GM23338 (cell line): ENCODE data around the gene KIAA1671. TPM values are rescaled to one million over a fixed set of nuclear protein-coding genes. Genes with fewer than 3 reads are reported as not detected.

Source experiments
- ATAC-seq: fragments of 200-7000 bp; cut with Tn5 transposase; 3 replicates; pipeline ENCODE4 v1.9.1; 2020
- DNase-seq: peaks from one replicate; pipeline ENCODE4 v3.0.0-alpha.2; 2015; ENCODE audit warnings: low spot score
- H2AFZ ChIP-seq: fragments of 200-600 bp; sonication (generic); 2 replicates; pipeline ENCODE4 v1.8.0; 2016; ENCODE audit warnings: antibody characterized with exemption, mild to moderate bottlenecking, moderate library complexity
- H3F3A ChIP-seq: fragments of 200-600 bp; sonication (generic); replicated peaks from 2 replicates; pipeline ENCODE4 v1.8.0; 2017; ENCODE audit warnings: antibody characterized with exemption, mixed run types, low read depth
- H3K27ac ChIP-seq: fragments of 200-600 bp; sonication (generic); 2 replicates; pipeline ENCODE4 v1.6.1; 2016; ENCODE audit warnings: low read depth
- H3K27me3 ChIP-seq: fragments of 200-600 bp; sonication (generic); 2 replicates; pipeline ENCODE4 v1.8.0; 2016; ENCODE audit warnings: mild to moderate bottlenecking, mixed run types, moderate library complexity; ENCODE audit not compliant: insufficient read depth
- H3K36me3 ChIP-seq: fragments of 200-600 bp; sonication (generic); 2 replicates; pipeline ENCODE4 v1.8.0; 2016; ENCODE audit warnings: mild to moderate bottlenecking; ENCODE audit not compliant: insufficient read depth
- H3K4me1 ChIP-seq: fragments of 200-600 bp; sonication (generic); 2 replicates; pipeline ENCODE4 v1.8.0; 2016; ENCODE audit warnings: mild to moderate bottlenecking, moderate library complexity; ENCODE audit not compliant: insufficient read depth
- H3K4me2 ChIP-seq: fragments of 200-600 bp; sonication (generic); 2 replicates; pipeline ENCODE4 v1.7.1; 2017; ENCODE audit warnings: mixed run types
- H3K4me3 ChIP-seq: fragments of 200-600 bp; sonication (generic); 2 replicates; pipeline ENCODE4 v1.6.1; 2016; ENCODE audit warnings: mixed run types
- H3K79me2 ChIP-seq: fragments of 200-600 bp; sonication (generic); replicated peaks from 2 replicates; pipeline ENCODE4 v1.8.0; 2017; ENCODE audit warnings: mild to moderate bottlenecking; ENCODE audit not compliant: insufficient read depth
- H3K9me2 ChIP-seq: fragments of 200-600 bp; sonication (generic); 2 replicates; pipeline ENCODE4 v1.8.0; 2017; ENCODE audit not compliant: insufficient read depth
- H4K20me1 ChIP-seq: fragments of 200-600 bp; sonication (generic); replicated peaks from 2 replicates; pipeline ENCODE4 v1.8.0; 2017; ENCODE audit warnings: mild to moderate bottlenecking; ENCODE audit not compliant: insufficient read depth
- H3K27ac Mint-ChIP-seq: 2 replicates; pipeline ENCODE4 v1.8.0; 2020; ENCODE audit warnings: inconsistent platforms, mild to moderate bottlenecking, moderate library complexity, mixed read lengths
- H3K27me3 Mint-ChIP-seq: 3 replicates; pipeline ENCODE4 v1.8.0; 2022; ENCODE audit warnings: low read depth, mild to moderate bottlenecking, moderate library complexity, mixed read lengths, inconsistent platforms; ENCODE audit not compliant: insufficient read depth, poor library complexity
- H3K36me3 Mint-ChIP-seq: 3 replicates; pipeline ENCODE4 v1.8.0; 2021; ENCODE audit warnings: low read depth, mild to moderate bottlenecking, inconsistent platforms, moderate library complexity, mixed read lengths
- H3K4me1 Mint-ChIP-seq: 3 replicates; pipeline ENCODE4 v1.8.0; 2020; ENCODE audit warnings: mild to moderate bottlenecking, inconsistent platforms, mixed read lengths
- H3K4me3 Mint-ChIP-seq: 3 replicates; pipeline ENCODE4 v1.8.0; 2021; ENCODE audit warnings: moderate library complexity, mild to moderate bottlenecking, inconsistent platforms, mixed read lengths
- H3K9me3 Mint-ChIP-seq: 3 replicates; pipeline ENCODE4 v1.8.0; 2020; ENCODE audit warnings: moderate library complexity, mild to moderate bottlenecking, inconsistent platforms, mixed read lengths
- CREB1 ChIP-seq: fragments of 250-450 bp; sonication (Bioruptor Pico); IDR thresholded peaks from 2 replicates; pipeline ENCODE4 v1.5.0; 2020; ENCODE audit warnings: low read depth, mild to moderate bottlenecking, moderate library complexity
- EZH2 ChIP-seq: fragments of 200-600 bp; sonication (generic); IDR thresholded peaks from one replicate; pipeline ENCODE4 v1.8.0; 2017; ENCODE audit warnings: antibody characterized with exemption, mild to moderate bottlenecking, low read depth; ENCODE audit not compliant: unreplicated experiment
- EZH2phosphoT487 ChIP-seq: fragments of 200-600 bp; sonication (generic); IDR thresholded peaks from one replicate; pipeline ENCODE4 v1.8.1; 2018; ENCODE audit warnings: antibody characterized with exemption; ENCODE audit not compliant: unreplicated experiment
- JUNB ChIP-seq: IDR thresholded peaks from one replicate; pipeline ENCODE4 v1.6.1; 2016; ENCODE audit warnings: antibody characterized with exemption; ENCODE audit not compliant: unreplicated experiment
- NANOG ChIP-seq: IDR thresholded peaks from 2 replicates; pipeline ENCODE4 v1.6.1; 2016; ENCODE audit warnings: antibody characterized with exemption, borderline replicate concordance
- POLR2AphosphoS5 ChIP-seq: IDR thresholded peaks from 2 replicates; pipeline ENCODE4 v1.6.1; 2016; ENCODE audit warnings: antibody characterized with exemption, low read depth
- ZNF114 ChIP-seq: fragments of 250-450 bp; sonication (Bioruptor Pico); IDR thresholded peaks from 2 replicates; pipeline ENCODE4 v1.5.0; 2020; ENCODE audit warnings: mild to moderate bottlenecking, moderate library complexity
- polyA plus RNA-seq: library from polyadenylated mRNA; unstranded; fragments of >200 nt; fragmentation: Nextera tagmentation; extraction: Ambion mirVana; gene quantifications from 2 replicates; pipeline ENCODE4 v1.2.1, GENCODE V29; 2016
- total RNA-seq: library from RNA; depleted of rRNA; stranded (reverse); fragments of >200 nt; shearing (Covaris generic); gene quantifications from 2 replicates; pipeline ENCODE4 v1.2.3, GENCODE V29; 2014
- TF ChIP-seq, protein P1 (sequence below): fragments of 250-450 bp; sonication (Bioruptor Pico); IDR thresholded peaks from 2 replicates; pipeline ENCODE4 v1.5.0; 2020; ENCODE audit warnings: mild to moderate bottlenecking, moderate library complexity
- TF ChIP-seq, protein P2 (sequence below): IDR thresholded peaks from 2 replicates; pipeline ENCODE4 v1.6.1; 2016; ENCODE audit warnings: antibody characterized with exemption

The KIAA1671 gene
- total and polyA plus RNA-seq, 2 experiments from 2014 or later: 6.1 to 27.2 TPM

DNA sequence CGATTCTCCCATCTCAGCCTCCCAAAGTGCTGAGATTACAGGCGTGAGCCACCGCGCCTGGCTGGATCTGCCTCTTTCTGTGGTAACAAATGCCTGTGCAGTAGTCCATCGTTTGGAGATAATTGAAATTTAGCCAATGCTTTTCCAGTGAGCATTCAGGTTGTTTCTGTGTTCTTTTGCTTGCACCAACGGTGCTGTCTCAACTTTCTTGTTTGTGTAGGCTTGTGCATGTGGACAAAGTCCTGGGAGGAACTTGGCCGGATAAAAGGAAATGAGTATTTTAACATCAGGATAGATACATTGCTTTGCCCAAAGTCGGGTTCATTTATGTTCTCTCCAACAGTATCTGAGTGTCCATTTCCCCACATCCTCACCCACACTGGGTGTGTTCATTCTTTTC, 85.7 kb downstream of the KIAA1671 start (continued):
- TF ChIP-seq, protein P1, sequence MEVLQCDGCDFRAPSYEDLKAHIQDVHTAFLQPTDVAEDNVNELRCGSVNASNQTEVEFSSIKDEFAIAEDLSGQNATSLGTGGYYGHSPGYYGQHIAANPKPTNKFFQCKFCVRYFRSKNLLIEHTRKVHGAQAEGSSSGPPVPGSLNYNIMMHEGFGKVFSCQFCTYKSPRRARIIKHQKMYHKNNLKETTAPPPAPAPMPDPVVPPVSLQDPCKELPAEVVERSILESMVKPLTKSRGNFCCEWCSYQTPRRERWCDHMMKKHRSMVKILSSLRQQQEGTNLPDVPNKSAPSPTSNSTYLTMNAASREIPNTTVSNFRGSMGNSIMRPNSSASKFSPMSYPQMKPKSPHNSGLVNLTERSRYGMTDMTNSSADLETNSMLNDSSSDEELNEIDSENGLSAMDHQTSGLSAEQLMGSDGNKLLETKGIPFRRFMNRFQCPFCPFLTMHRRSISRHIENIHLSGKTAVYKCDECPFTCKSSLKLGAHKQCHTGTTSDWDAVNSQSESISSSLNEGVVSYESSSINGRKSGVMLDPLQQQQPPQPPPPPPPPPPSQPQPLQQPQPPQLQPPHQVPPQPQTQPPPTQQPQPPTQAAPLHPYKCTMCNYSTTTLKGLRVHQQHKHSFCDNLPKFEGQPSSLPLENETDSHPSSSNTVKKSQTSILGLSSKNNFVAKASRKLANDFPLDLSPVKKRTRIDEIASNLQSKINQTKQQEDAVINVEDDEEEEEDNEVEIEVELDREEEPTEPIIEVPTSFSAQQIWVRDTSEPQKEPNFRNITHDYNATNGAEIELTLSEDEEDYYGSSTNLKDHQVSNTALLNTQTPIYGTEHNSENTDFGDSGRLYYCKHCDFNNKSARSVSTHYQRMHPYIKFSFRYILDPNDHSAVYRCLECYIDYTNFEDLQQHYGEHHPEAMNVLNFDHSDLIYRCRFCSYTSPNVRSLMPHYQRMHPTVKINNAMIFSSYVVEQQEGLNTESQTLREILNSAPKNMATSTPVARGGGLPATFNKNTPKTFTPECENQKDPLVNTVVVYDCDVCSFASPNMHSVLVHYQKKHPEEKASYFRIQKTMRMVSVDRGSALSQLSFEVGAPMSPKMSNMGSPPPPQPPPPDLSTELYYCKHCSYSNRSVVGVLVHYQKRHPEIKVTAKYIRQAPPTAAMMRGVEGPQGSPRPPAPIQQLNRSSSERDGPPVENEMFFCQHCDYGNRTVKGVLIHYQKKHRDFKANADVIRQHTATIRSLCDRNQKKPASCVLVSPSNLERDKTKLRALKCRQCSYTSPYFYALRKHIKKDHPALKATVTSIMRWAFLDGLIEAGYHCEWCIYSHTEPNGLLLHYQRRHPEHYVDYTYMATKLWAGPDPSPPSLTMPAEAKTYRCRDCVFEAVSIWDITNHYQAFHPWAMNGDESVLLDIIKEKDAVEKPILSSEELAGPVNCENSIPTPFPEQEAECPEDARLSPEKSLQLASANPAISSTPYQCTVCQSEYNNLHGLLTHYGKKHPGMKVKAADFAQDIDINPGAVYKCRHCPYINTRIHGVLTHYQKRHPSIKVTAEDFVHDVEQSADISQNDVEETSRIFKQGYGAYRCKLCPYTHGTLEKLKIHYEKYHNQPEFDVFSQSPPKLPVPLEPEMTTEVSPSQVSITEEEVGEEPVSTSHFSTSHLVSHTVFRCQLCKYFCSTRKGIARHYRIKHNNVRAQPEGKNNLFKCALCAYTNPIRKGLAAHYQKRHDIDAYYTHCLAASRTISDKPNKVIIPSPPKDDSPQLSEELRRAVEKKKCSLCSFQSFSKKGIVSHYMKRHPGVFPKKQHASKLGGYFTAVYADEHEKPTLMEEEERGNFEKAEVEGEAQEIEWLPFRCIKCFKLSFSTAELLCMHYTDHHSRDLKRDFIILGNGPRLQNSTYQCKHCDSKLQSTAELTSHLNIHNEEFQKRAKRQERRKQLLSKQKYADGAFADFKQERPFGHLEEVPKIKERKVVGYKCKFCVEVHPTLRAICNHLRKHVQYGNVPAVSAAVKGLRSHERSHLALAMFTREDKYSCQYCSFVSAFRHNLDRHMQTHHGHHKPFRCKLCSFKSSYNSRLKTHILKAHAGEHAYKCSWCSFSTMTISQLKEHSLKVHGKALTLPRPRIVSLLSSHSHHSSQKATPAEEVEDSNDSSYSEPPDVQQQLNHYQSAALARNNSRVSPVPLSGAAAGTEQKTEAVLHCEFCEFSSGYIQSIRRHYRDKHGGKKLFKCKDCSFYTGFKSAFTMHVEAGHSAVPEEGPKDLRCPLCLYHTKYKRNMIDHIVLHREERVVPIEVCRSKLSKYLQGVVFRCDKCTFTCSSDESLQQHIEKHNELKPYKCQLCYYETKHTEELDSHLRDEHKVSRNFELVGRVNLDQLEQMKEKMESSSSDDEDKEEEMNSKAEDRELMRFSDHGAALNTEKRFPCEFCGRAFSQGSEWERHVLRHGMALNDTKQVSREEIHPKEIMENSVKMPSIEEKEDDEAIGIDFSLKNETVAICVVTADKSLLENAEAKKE (CRISPR knock-in tag): no peak
- TF ChIP-seq EZH2 (no peak), NANOG (no peak), ZNF114 (no peak), CREB1 (no peak), EZH2phosphoT487 (no peak), JUNB (no peak)
- TF ChIP-seq, protein P2, sequence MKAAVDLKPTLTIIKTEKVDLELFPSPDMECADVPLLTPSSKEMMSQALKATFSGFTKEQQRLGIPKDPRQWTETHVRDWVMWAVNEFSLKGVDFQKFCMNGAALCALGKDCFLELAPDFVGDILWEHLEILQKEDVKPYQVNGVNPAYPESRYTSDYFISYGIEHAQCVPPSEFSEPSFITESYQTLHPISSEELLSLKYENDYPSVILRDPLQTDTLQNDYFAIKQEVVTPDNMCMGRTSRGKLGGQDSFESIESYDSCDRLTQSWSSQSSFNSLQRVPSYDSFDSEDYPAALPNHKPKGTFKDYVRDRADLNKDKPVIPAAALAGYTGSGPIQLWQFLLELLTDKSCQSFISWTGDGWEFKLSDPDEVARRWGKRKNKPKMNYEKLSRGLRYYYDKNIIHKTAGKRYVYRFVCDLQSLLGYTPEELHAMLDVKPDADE: no peak

DNA sequence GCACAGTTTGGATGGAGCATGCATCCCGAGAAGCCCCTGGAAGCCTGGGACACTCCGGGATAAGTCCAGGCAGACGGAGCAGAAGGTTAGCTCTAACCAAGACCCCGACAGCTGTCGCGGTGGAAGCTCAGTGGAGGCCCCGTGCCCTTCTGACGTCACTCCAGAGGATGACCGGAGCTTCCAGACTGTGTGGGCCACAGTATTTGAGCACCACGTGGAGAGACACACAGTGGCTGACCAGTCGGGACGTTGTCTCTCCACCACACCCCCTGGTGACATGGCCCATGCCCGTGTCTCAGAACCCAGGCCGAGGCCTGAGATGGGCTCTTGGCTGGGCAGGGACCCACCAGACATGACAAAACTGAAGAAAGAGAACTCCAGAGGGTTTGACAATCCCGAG, 86.3 kb downstream of the KIAA1671 start:
- Mint-ChIP-seq H3K9me3 (no peaks in the 10 kb centered on the region), H3K27me3 (peaks cover 3% of the 10 kb centered on the region), H3K36me3 (peaks cover 27% of the 10 kb centered on the region), H3K4me3 (no peak overlapping the region), H3K4me1 (no peaks in the 10 kb centered on the region; the same call in 2 of the 3 replicates), H3K27ac (no peak overlapping the region)
- Histone ChIP-seq H3K27ac (no peak overlapping the region), H3K4me3 (no peak overlapping the region), H3K4me2 (no peak overlapping the region), H3K36me3 (no peaks in the 10 kb centered on the region; the same call in 1 of the 2 replicates), H3K9me2 (no peaks in the 10 kb centered on the region), H3K4me1 (no peaks in the 10 kb centered on the region), H4K20me1 (no peaks in the 10 kb centered on the region; the same call in 1 of the 2 replicates), H3K79me2 (no peaks in the 10 kb centered on the region), H2AFZ (no peak overlapping the region), H3K27me3 (no peaks in the 10 kb centered on the region), H3F3A (no peaks in the 10 kb centered on the region)
- DNase-seq (no peak), ATAC-seq (no peak)
- TF ChIP-seq ZNF114: no peak
- TF ChIP-seq POLR2AphosphoS5: no peak
- TF ChIP-seq NANOG: no peak
